Measurements from ENCODE around the gene IGSF3. TPM values are rescaled to one million over a fixed set of nuclear protein-coding genes. Genes with fewer than 3 reads are reported as not detected.

The IGSF3 gene
- total and polyA plus RNA-seq, 2 experiments from 2014 or later = 7.3 to 37.8 TPM

DNA sequence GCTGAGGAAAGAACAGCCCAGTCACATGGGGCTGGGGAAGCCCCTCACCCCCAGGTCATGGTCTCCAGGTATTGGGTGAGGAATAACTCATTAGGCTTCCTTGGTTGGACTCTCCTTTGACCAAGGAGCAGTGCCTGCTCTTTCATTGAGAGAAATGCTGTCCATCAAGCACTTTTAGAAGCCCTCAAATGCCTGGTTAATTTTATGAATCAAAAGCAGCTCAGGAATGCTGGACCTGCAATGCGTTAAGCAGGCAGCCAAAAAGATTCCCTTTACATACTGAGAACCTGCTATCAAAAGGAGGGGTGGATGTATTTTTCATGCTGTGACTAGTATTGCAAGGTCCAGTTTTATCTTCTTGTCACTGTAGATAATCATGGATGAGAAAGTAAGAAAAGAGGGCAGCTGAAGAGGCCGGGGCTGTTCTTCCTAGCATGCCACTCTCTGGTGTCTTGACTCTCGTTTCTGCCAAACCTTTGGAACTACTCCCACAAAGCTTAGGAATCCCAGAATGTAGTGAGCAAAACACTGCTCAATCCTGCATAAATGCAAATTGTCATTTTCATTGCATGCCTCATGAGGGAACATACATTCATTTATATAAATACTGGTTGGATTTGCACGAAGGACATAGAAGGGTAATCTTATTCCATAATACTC lies 94.6 kb downstream of the IGSF3 start:
- ATAC-seq = no peak
- H4K20me1 ChIP-seq (replicated peaks; ENCODE audit: insufficient read depth) = no peaks in the 10 kb centered on the region
- H3K4me3 Mint-ChIP-seq = no peak overlapping the region
- H3K4me1 ChIP-seq (ENCODE audit: insufficient read depth) = peaks cover 22% of the 10 kb centered on the region
- H3K79me2 ChIP-seq (replicated peaks; ENCODE audit: insufficient read depth) = no peaks in the 10 kb centered on the region
- no peak for DNase-seq (ENCODE audit: low spot score)
- no peak overlapping the region for H3K4me3 ChIP-seq
- H3K36me3 ChIP-seq (ENCODE audit: insufficient read depth) = 0 out of 2 replicates have a peak, but pooled peaks cover 6% of the 10 kb centered on the region
- H3K4me1 Mint-ChIP-seq = peaks cover 30% of the 10 kb centered on the region
- peaks cover 8% of the 10 kb centered on the region for H3K27me3 ChIP-seq (ENCODE audit: insufficient read depth)
- H2AFZ ChIP-seq = no peak overlapping the region
- H3K36me3 Mint-ChIP-seq (ENCODE audit: low read depth) = peaks cover 3% of the 10 kb centered on the region; the same call in 2 of the 3 replicates
- no peak for TF ChIP-seq STAT1 (IDR thresholded peaks at IDR 0.05; ENCODE audit: unreplicated experiment)
- TF ChIP-seq EZH2phosphoT487 (IDR thresholded peaks at IDR 0.05; ENCODE audit: unreplicated experiment) = no peak
- TF ChIP-seq, protein P1, sequence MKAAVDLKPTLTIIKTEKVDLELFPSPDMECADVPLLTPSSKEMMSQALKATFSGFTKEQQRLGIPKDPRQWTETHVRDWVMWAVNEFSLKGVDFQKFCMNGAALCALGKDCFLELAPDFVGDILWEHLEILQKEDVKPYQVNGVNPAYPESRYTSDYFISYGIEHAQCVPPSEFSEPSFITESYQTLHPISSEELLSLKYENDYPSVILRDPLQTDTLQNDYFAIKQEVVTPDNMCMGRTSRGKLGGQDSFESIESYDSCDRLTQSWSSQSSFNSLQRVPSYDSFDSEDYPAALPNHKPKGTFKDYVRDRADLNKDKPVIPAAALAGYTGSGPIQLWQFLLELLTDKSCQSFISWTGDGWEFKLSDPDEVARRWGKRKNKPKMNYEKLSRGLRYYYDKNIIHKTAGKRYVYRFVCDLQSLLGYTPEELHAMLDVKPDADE (IDR thresholded peaks at IDR 0.05) = no peak
- H3F3A ChIP-seq (replicated peaks; ENCODE audit: low read depth) = no peaks in the 10 kb centered on the region; the same call in 1 of the 2 replicates
- no peak overlapping the region for H3K27ac ChIP-seq (ENCODE audit: low read depth)
- peaks cover 14% of the 10 kb centered on the region for H3K27me3 Mint-ChIP-seq (ENCODE audit: insufficient read depth, low read depth, poor library complexity)
- H3K4me2 ChIP-seq = no peak overlapping the region; the same call in 1 of the 2 replicates
- H3K9me3 Mint-ChIP-seq = no peaks in the 10 kb centered on the region
- H3K27ac Mint-ChIP-seq = no peak overlapping the region
- no peaks in the 10 kb centered on the region for H3K9me2 ChIP-seq (ENCODE audit: insufficient read depth)

DNA sequence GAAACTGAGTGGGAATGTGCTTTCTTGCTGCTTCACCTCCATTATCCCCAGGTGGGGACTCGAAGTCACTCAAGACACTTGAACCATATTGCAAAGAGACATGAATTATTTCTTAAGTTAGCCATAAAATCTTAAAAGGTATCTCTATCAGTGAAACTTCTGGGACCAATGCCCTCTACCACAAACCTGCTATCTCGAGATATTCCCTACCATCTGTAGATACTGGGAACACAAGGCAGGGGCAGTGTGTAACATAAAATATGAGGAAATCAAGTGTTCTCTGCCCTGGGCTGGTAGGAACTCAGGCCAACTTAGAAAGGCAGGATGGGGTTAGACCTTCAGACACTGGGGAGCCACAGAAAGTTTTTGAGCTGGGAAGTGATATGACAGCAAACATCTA lies 95.4 kb downstream of the IGSF3 start:
- no peak overlapping the region for H3K27ac Mint-ChIP-seq
- H2AFZ ChIP-seq = peak overlapping the region; percentile 98; the same call in 1 of the 2 replicates
- H3K4me3 Mint-ChIP-seq = peak overlapping the region; percentile 75

More for the DNA sequence above, 95.4 kb downstream of the IGSF3 start:
- TF ChIP-seq, protein P2, sequence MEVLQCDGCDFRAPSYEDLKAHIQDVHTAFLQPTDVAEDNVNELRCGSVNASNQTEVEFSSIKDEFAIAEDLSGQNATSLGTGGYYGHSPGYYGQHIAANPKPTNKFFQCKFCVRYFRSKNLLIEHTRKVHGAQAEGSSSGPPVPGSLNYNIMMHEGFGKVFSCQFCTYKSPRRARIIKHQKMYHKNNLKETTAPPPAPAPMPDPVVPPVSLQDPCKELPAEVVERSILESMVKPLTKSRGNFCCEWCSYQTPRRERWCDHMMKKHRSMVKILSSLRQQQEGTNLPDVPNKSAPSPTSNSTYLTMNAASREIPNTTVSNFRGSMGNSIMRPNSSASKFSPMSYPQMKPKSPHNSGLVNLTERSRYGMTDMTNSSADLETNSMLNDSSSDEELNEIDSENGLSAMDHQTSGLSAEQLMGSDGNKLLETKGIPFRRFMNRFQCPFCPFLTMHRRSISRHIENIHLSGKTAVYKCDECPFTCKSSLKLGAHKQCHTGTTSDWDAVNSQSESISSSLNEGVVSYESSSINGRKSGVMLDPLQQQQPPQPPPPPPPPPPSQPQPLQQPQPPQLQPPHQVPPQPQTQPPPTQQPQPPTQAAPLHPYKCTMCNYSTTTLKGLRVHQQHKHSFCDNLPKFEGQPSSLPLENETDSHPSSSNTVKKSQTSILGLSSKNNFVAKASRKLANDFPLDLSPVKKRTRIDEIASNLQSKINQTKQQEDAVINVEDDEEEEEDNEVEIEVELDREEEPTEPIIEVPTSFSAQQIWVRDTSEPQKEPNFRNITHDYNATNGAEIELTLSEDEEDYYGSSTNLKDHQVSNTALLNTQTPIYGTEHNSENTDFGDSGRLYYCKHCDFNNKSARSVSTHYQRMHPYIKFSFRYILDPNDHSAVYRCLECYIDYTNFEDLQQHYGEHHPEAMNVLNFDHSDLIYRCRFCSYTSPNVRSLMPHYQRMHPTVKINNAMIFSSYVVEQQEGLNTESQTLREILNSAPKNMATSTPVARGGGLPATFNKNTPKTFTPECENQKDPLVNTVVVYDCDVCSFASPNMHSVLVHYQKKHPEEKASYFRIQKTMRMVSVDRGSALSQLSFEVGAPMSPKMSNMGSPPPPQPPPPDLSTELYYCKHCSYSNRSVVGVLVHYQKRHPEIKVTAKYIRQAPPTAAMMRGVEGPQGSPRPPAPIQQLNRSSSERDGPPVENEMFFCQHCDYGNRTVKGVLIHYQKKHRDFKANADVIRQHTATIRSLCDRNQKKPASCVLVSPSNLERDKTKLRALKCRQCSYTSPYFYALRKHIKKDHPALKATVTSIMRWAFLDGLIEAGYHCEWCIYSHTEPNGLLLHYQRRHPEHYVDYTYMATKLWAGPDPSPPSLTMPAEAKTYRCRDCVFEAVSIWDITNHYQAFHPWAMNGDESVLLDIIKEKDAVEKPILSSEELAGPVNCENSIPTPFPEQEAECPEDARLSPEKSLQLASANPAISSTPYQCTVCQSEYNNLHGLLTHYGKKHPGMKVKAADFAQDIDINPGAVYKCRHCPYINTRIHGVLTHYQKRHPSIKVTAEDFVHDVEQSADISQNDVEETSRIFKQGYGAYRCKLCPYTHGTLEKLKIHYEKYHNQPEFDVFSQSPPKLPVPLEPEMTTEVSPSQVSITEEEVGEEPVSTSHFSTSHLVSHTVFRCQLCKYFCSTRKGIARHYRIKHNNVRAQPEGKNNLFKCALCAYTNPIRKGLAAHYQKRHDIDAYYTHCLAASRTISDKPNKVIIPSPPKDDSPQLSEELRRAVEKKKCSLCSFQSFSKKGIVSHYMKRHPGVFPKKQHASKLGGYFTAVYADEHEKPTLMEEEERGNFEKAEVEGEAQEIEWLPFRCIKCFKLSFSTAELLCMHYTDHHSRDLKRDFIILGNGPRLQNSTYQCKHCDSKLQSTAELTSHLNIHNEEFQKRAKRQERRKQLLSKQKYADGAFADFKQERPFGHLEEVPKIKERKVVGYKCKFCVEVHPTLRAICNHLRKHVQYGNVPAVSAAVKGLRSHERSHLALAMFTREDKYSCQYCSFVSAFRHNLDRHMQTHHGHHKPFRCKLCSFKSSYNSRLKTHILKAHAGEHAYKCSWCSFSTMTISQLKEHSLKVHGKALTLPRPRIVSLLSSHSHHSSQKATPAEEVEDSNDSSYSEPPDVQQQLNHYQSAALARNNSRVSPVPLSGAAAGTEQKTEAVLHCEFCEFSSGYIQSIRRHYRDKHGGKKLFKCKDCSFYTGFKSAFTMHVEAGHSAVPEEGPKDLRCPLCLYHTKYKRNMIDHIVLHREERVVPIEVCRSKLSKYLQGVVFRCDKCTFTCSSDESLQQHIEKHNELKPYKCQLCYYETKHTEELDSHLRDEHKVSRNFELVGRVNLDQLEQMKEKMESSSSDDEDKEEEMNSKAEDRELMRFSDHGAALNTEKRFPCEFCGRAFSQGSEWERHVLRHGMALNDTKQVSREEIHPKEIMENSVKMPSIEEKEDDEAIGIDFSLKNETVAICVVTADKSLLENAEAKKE (CRISPR knock-in tag; IDR thresholded peaks at IDR 0.05) = no peak
- H3K4me1 ChIP-seq (ENCODE audit: insufficient read depth) = peaks cover 22% of the 10 kb centered on the region
- no peaks in the 10 kb centered on the region for H3K79me2 ChIP-seq (replicated peaks; ENCODE audit: insufficient read depth)
- H3K27me3 ChIP-seq (ENCODE audit: insufficient read depth) = peaks cover 8% of the 10 kb centered on the region
- Mint-ChIP-seq H3K36me3 (ENCODE audit: low read depth) (peaks cover 3% of the 10 kb centered on the region; the same call in 2 of the 3 replicates), H3K9me3 (no peaks in the 10 kb centered on the region), H3K4me1 (peaks cover 31% of the 10 kb centered on the region), H3K27me3 (ENCODE audit: insufficient read depth, low read depth, poor library complexity) (peaks cover 14% of the 10 kb centered on the region)
- H3K36me3 ChIP-seq (ENCODE audit: insufficient read depth) = 0 out of 2 replicates have a peak, but pooled peaks cover 6% of the 10 kb centered on the region
- DNase-seq (ENCODE audit: low spot score) = no peak
- ATAC-seq = no peak
- no peaks in the 10 kb centered on the region for H4K20me1 ChIP-seq (replicated peaks; ENCODE audit: insufficient read depth)
- peak overlapping the region; percentile 90; the same call in 1 of the 2 replicates for H3K4me3 ChIP-seq
- peak overlapping the region; percentile 93 for H3K4me2 ChIP-seq
- H3K27ac ChIP-seq (ENCODE audit: low read depth) = no peak overlapping the region
- no peaks in the 10 kb centered on the region; the same call in 1 of the 2 replicates for H3F3A ChIP-seq (replicated peaks; ENCODE audit: low read depth)
- H3K9me2 ChIP-seq (ENCODE audit: insufficient read depth) = no peaks in the 10 kb centered on the region
